Upper lobe of right lung (tissue), 1 donor: Measurements from ENCODE around the gene KIAA1217. TPM values are rescaled to one million over a fixed set of nuclear protein-coding genes. Genes with fewer than 3 reads are reported as not detected.
A peak's percentile ranks its signal among the peaks of the same experiment; 100 is the strongest.

Experiments used
- ATAC-seq: fragments of 200-7000 bp; cut with Tn5 transposase; one replicate; pipeline ENCODE4 v1.9.1; 2020; ENCODE audit warnings: mild to moderate bottlenecking, moderate library complexity
- DNase-seq: peaks from one replicate; pipeline ENCODE4 v3.0.0-alpha.2; 2020
- H3K27ac ChIP-seq: fragments of 200-600 bp; one replicate; pipeline ENCODE4 v1.8.0; 2022
- H3K27me3 ChIP-seq: fragments of 200-600 bp; one replicate; pipeline ENCODE4 v1.8.0; 2022; ENCODE audit warnings: mild to moderate bottlenecking
- H3K36me3 ChIP-seq: fragments of 200-600 bp; one replicate; pipeline ENCODE4 v1.8.0; 2022
- H3K4me1 ChIP-seq: fragments of 200-600 bp; one replicate; pipeline ENCODE4 v1.8.0; 2022
- H3K4me3 ChIP-seq: fragments of 200-600 bp; one replicate; pipeline ENCODE4 v1.8.0; 2022; ENCODE audit warnings: mild to moderate bottlenecking
- H3K9me3 ChIP-seq: fragments of 200-600 bp; one replicate; pipeline ENCODE4 v1.8.0; 2022
- CTCF ChIP-seq: fragments of 200-600 bp; IDR thresholded peaks from one replicate; pipeline ENCODE4 v1.8.0; 2022; ENCODE audit warnings: antibody characterized with exemption
- intact Hi-C: fragments of 100-400 bp; cut with DNase I; formaldehyde crosslinking; loops from one replicate; pipeline ENCODE4 v1.11.0; 2022
- total RNA-seq: library from RNA; stranded (reverse); fragmentation: NEBNext Ultra II Directional; extraction: Animal tissue kit (Norgen Biotek cat#: 25700); gene quantifications from one replicate; pipeline ENCODE4 v1.2.1, GENCODE V29; 2021
- donor health status: DM: no; HTN: yes; CAD: no; lungs with severe emphysema.

KIAA1217 gene
- total RNA-seq, 1 donor from 2014 or later = 23.5 TPM

- no peaks in the 10 kb centered on the region for H3K9me3 ChIP-seq
- no peaks in the 10 kb centered on the region for H3K4me1 ChIP-seq
- H3K4me3 ChIP-seq = no peak overlapping the region
- H3K27me3 ChIP-seq = no peaks in the 10 kb centered on the region
- intact Hi-C loops = no loop called here
- no peak for TF ChIP-seq CTCF
- no peaks in the 10 kb centered on the region for H3K36me3 ChIP-seq
- no peak overlapping the region for H3K27ac ChIP-seq
- DNase-seq (no peak), ATAC-seq (peak; percentile 29)
Observed at GRCh38 chr10:24428410-24428782, 219.5 kb downstream of the KIAA1217 start.

- H3K27ac ChIP-seq = no peak overlapping the region
- no peaks in the 10 kb centered on the region for H3K36me3 ChIP-seq
- H3K27me3 ChIP-seq = no peaks in the 10 kb centered on the region
- H3K9me3 ChIP-seq = no peaks in the 10 kb centered on the region
- intact Hi-C loops = no loop called here
- ATAC-seq (no peak), DNase-seq (no peak)
- no peaks in the 10 kb centered on the region for H3K4me1 ChIP-seq
- H3K4me3 ChIP-seq = no peak overlapping the region
- TF ChIP-seq CTCF = no peak
Observed at GRCh38 chr10:24430591-24430990, 221.7 kb downstream of the KIAA1217 start.

GRCh38 chr10:24432478-24433416 lies 223.8 kb downstream of the KIAA1217 start:
- intact Hi-C loops = no loop called here
- ATAC-seq (peak; percentile 84), DNase-seq (no peak)
- H3K27me3 ChIP-seq = no peaks in the 10 kb centered on the region
- H3K36me3 ChIP-seq = no peaks in the 10 kb centered on the region
- H3K9me3 ChIP-seq = no peaks in the 10 kb centered on the region
- no peak overlapping the region for H3K4me3 ChIP-seq
- H3K27ac ChIP-seq = no peak overlapping the region
- H3K4me1 ChIP-seq = no peaks in the 10 kb centered on the region
- no peak for TF ChIP-seq CTCF

GRCh38 chr10:24433705-24434104 lies 224.8 kb downstream of the KIAA1217 start:
- Histone ChIP-seq H3K4me3 (no peak overlapping the region), H3K27ac (no peak overlapping the region), H3K9me3 (no peaks in the 10 kb centered on the region), H3K36me3 (no peaks in the 10 kb centered on the region), H3K4me1 (no peaks in the 10 kb centered on the region), H3K27me3 (no peaks in the 10 kb centered on the region)
- intact Hi-C loops = no loop called here
- no peak for TF ChIP-seq CTCF
- no peak for ATAC-seq
- DNase-seq = no peak

GRCh38 chr10:24434961-24435360 lies 226.0 kb downstream of the KIAA1217 start:
- DNase-seq (no peak), ATAC-seq (no peak)
- H3K36me3 ChIP-seq = no peaks in the 10 kb centered on the region
- H3K27ac ChIP-seq = no peak overlapping the region
- no peaks in the 10 kb centered on the region for H3K27me3 ChIP-seq
- no peak overlapping the region for H3K4me3 ChIP-seq
- no peaks in the 10 kb centered on the region for H3K4me1 ChIP-seq
- intact Hi-C loops = no loop called here
- no peaks in the 10 kb centered on the region for H3K9me3 ChIP-seq
- no peak for TF ChIP-seq CTCF
